CD14-positive monocyte (primary cell): ENCODE results near the gene EAPP. TPM values are rescaled to one million over a fixed set of nuclear protein-coding genes. Genes with fewer than 3 reads are reported as not detected.

Source experiments
- DNase-seq, 3 donors: peaks; one replicate each; pipeline ENCODE4 v3.0.0-alpha.2; 2011 to 2022
- H2AFZ ChIP-seq: 2 replicates; pipeline ENCODE4 v1.6.0; 2012; ENCODE audit warnings: mild to moderate bottlenecking, low read depth, low read length, inconsistent platforms; ENCODE audit not compliant: insufficient read depth, poor library complexity, severe bottlenecking
- H3K27ac ChIP-seq, 2 donors: 1 replicate in 1 of 2; 2 replicates in 1 of 2; pipeline ENCODE4 v1.5.1; 2012 to 2013; ENCODE audit warnings: low read length in 2 of 2, control low read depth in 1 of 2, inconsistent platforms in 1 of 2, low read depth in 1 of 2, mild to moderate bottlenecking in 1 of 2
- H3K27me3 ChIP-seq, 2 donors: one replicate each; pipeline versions ENCODE4 v1.6.0 to v1.6.1; 2011 to 2013; ENCODE audit warnings: low read length in 2 of 2; ENCODE audit not compliant: control insufficient read depth in 2 of 2, insufficient read depth in 2 of 2
- H3K36me3 ChIP-seq, 2 donors: replicated peaks in 1 of 2; 1 replicate in 1 of 2; 2 replicates in 1 of 2; pipeline versions ENCODE4 v1.5.1 to v1.6.1; 2012 to 2013; ENCODE audit warnings: low read length in 2 of 2, control low read depth in 1 of 2, inconsistent platforms in 1 of 2, mild to moderate bottlenecking in 1 of 2; ENCODE audit not compliant: insufficient read depth in 2 of 2, control insufficient read depth in 1 of 2
- H3K4me1 ChIP-seq, 2 donors: 1 replicate in 1 of 2; 2 replicates in 1 of 2; pipeline versions ENCODE4 v1.5.1 to v1.6.1; 2012 to 2013; ENCODE audit warnings: low read length in 2 of 2, control low read depth in 1 of 2, inconsistent platforms in 1 of 2, mild to moderate bottlenecking in 1 of 2, moderate library complexity in 1 of 2; ENCODE audit not compliant: insufficient read depth in 2 of 2, control insufficient read depth in 1 of 2
- H3K4me2 ChIP-seq: replicated peaks from 2 replicates; pipeline ENCODE3; 2012; ENCODE audit warnings: low read length, moderate library complexity, mild to moderate bottlenecking; ENCODE audit not compliant: poor library complexity, severe bottlenecking; ENCODE audit errors: extremely low read depth
- H3K4me3 ChIP-seq, 3 experiments: fragments of 200-600 bp in 1 of 3; sonication (generic) in 1 of 3; replicated peaks in 1 of 3; 1 replicate in 2 of 3; 2 replicates in 1 of 3; pipeline ENCODE4 v1.5.1; 2011 to 2013; ENCODE audit warnings: low read length in 3 of 3, mild to moderate bottlenecking in 3 of 3, control low read depth in 2 of 3, low read depth in 2 of 3, inconsistent platforms in 1 of 3, moderate library complexity in 1 of 3
- H3K79me2 ChIP-seq: 2 replicates; pipeline ENCODE4 v1.6.0; 2012; ENCODE audit warnings: mild to moderate bottlenecking, control low read depth, inconsistent platforms, low read length, moderate library complexity; ENCODE audit not compliant: insufficient read depth
- H3K9ac ChIP-seq: 2 replicates; pipeline ENCODE4 v1.6.0; 2017; ENCODE audit warnings: low read length, mild to moderate bottlenecking; ENCODE audit not compliant: insufficient read depth, poor library complexity, severe bottlenecking
- H3K9me3 ChIP-seq, 2 donors: replicated peaks in 1 of 2; 1 replicate in 1 of 2; 2 replicates in 1 of 2; pipeline versions ENCODE4 v1.5.1 to v1.6.1; 2012 to 2013; ENCODE audit warnings: low read length in 2 of 2, control low read depth in 1 of 2; ENCODE audit not compliant: control insufficient read depth in 1 of 2, insufficient read depth in 1 of 2
- H4K20me1 ChIP-seq: 2 replicates; pipeline ENCODE4 v1.6.0; 2012; ENCODE audit warnings: mild to moderate bottlenecking, low read length, control low read depth, moderate library complexity; ENCODE audit not compliant: insufficient read depth
- H3K27ac Mint-ChIP-seq, 7 donors: one replicate each; pipeline ENCODE4 v1.8.0; 2020; ENCODE audit warnings: mild to moderate bottlenecking in 7 of 7, mixed read lengths in 7 of 7, moderate library complexity in 6 of 7, inconsistent platforms in 2 of 7
- H3K27me3 Mint-ChIP-seq, 3 donors: one replicate each; pipeline ENCODE4 v1.8.0; 2021 to 2022; ENCODE audit warnings: low read depth in 3 of 3, mild to moderate bottlenecking in 3 of 3, mixed read lengths in 3 of 3, moderate library complexity in 3 of 3, inconsistent platforms in 1 of 3
- H3K36me3 Mint-ChIP-seq, 2 donors: one replicate each; pipeline ENCODE4 v1.8.0; 2020; ENCODE audit warnings: mixed read lengths in 2 of 2, inconsistent platforms in 1 of 2, mild to moderate bottlenecking in 1 of 2
- H3K4me1 Mint-ChIP-seq: one replicate; pipeline ENCODE4 v1.8.0; 2020; ENCODE audit warnings: mild to moderate bottlenecking, mixed read lengths
- H3K4me3 Mint-ChIP-seq, 2 donors: one replicate each; pipeline ENCODE4 v1.8.0; 2020; ENCODE audit warnings: mild to moderate bottlenecking in 2 of 2, mixed read lengths in 2 of 2, moderate library complexity in 1 of 2
- H3K9me3 Mint-ChIP-seq, 7 donors: one replicate each; pipeline ENCODE4 v1.8.0; 2020 to 2022; ENCODE audit warnings: mixed read lengths in 7 of 7, mild to moderate bottlenecking in 6 of 7, moderate library complexity in 6 of 7, inconsistent platforms in 2 of 7
- WGBS: methylation state at CpG from one replicate; pipeline ENCODE4 v1.1.5; 2013; ENCODE audit warnings: missing lambda C conversion rate; ENCODE audit not compliant: insufficient coverage; 5-methylcytosine and 5-hydroxymethylcytosine counted together
- intact Hi-C, 2 donors: fragments of 100-400 bp; cut with micrococcal nuclease; formaldehyde crosslinking; loops; one replicate each; pipeline versions ENCODE4 v1.15.0 to v1.15.1; 2023
- polyA plus RNA-seq, 3 donors: library from polyadenylated mRNA; depleted of rRNA in 1 of 3; unstranded in 2 of 3; stranded (reverse) in 1 of 3; fragments of 300-500 nt in 2 of 3; fragments of >200 nt in 1 of 3; fragmentation: Illumina TruSeq in 2 of 3; gene quantifications; 1 replicate in 2 of 3; 2 replicates in 1 of 3; pipeline ENCODE4 v1.2.3, GENCODE V29; 2012 to 2021
- TF ChIP-seq, protein P1 (sequence below): fragments of 200-600 bp; IDR thresholded peaks from one replicate; pipeline ENCODE4 v1.8.0; 2022; ENCODE audit warnings: antibody characterized with exemption, mild to moderate bottlenecking

EAPP gene
- polyA plus RNA-seq, 3 donors: 20.7 to 76.2 (median 70.2) TPM

GRCh38 chr14:34484726-34485125, 54.8 kb downstream of the EAPP start:
- Histone ChIP-seq H3K9ac (no peak overlapping the region), H3K27ac (no peak overlapping the region), H3K4me3 (no peak overlapping the region), H3K27me3 (no peaks in the 10 kb centered on the region), H3K9me3 (no peaks in the 10 kb centered on the region), H3K79me2 (no peaks in the 10 kb centered on the region), H3K4me1 (peaks cover 0 to 4% of the 10 kb centered on the region in 2 donors), H3K36me3 (no peaks in the 10 kb centered on the region), H3K4me2 (no peak overlapping the region), H4K20me1 (no peaks in the 10 kb centered on the region), H2AFZ (no peak overlapping the region)
- Mint-ChIP-seq H3K4me1 (peaks cover 4% of the 10 kb centered on the region), H3K36me3 (no peaks in the 10 kb centered on the region), H3K4me3 (no peak overlapping the region), H3K27me3 (no peaks in the 10 kb centered on the region), H3K27ac (no peak overlapping the region), H3K9me3 (peaks cover 0 to 7% (median 2%) of the 10 kb centered on the region in 7 donors)
- no peak for DNase-seq
- TF ChIP-seq, protein P1, sequence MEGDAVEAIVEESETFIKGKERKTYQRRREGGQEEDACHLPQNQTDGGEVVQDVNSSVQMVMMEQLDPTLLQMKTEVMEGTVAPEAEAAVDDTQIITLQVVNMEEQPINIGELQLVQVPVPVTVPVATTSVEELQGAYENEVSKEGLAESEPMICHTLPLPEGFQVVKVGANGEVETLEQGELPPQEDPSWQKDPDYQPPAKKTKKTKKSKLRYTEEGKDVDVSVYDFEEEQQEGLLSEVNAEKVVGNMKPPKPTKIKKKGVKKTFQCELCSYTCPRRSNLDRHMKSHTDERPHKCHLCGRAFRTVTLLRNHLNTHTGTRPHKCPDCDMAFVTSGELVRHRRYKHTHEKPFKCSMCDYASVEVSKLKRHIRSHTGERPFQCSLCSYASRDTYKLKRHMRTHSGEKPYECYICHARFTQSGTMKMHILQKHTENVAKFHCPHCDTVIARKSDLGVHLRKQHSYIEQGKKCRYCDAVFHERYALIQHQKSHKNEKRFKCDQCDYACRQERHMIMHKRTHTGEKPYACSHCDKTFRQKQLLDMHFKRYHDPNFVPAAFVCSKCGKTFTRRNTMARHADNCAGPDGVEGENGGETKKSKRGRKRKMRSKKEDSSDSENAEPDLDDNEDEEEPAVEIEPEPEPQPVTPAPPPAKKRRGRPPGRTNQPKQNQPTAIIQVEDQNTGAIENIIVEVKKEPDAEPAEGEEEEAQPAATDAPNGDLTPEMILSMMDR: no peak
- intact Hi-C loops: no loop called here
- WGBS: no CpG with 5 or more reads among the region's 1 CpG

GRCh38 chr14:34482463-34482862, 57.0 kb downstream of the EAPP start:
- H3K4me3 ChIP-seq: no peak overlapping the region
- DNase-seq: no peak
- H3K27me3 ChIP-seq: no peaks in the 10 kb centered on the region
- H3K9ac ChIP-seq: no peak overlapping the region
- no peaks in the 10 kb centered on the region for H3K4me1 ChIP-seq
- no peak overlapping the region for H3K4me3 Mint-ChIP-seq
- no peaks in the 10 kb centered on the region for H3K4me1 Mint-ChIP-seq
- H3K4me2 ChIP-seq: no peak overlapping the region
- H3K9me3 ChIP-seq: no peaks in the 10 kb centered on the region
- no peaks in the 10 kb centered on the region for H3K79me2 ChIP-seq
- 88% methylated on average over 2 of the region's 2 CpGs for WGBS
- H4K20me1 ChIP-seq: no peaks in the 10 kb centered on the region
- H3K36me3 ChIP-seq: no peaks in the 10 kb centered on the region
- H3K9me3 Mint-ChIP-seq: peaks cover 0 to 7% (median 2%) of the 10 kb centered on the region in 7 donors
- TF ChIP-seq, protein P1: no peak
- intact Hi-C loops: no loop called here
- H3K36me3 Mint-ChIP-seq: no peaks in the 10 kb centered on the region
- H3K27ac ChIP-seq: no peak overlapping the region
- H3K27ac Mint-ChIP-seq: peak overlapping the region in 1 of 7 donors; percentile 4
- peaks cover 0 to 2% (median 0%) of the 10 kb centered on the region in 3 donors for H3K27me3 Mint-ChIP-seq
- H2AFZ ChIP-seq: no peak overlapping the region
